ENCODE measurements around the gene SULT2B1.

The SULT2B1 gene

GRCh38 chr19:48611872-48612271 is 59.9 kb downstream of the SULT2B1 start:
- no peak overlapping the region for H3K4me3 ChIP-seq (ENCODE audit: low read depth, low read length)
- peaks cover 23% of the 10 kb centered on the region for H3K36me3 ChIP-seq (replicated peaks)
- TF ChIP-seq CTCF (IDR thresholded peaks at IDR 0.05; ENCODE audit: low read depth, low read length, missing control alignments) = no peak
- no peaks in the 10 kb centered on the region for H3K27me3 ChIP-seq (replicated peaks)
- no peak for DNase-seq
- in situ Hi-C loops (cut with HindIII; ENCODE audit: low pct_ligation_motif_present, low sequenced_read_pairs) = no loop called here
- H3K27ac ChIP-seq = no peak overlapping the region

- no peak for DNase-seq
- H3K27me3 ChIP-seq (replicated peaks) = no peaks in the 10 kb centered on the region
- no peak overlapping the region for H3K4me3 ChIP-seq (ENCODE audit: low read depth, low read length)
- TF ChIP-seq CTCF (IDR thresholded peaks at IDR 0.05; ENCODE audit: low read depth, low read length, missing control alignments) = no peak
- peaks cover 32% of the 10 kb centered on the region for H3K36me3 ChIP-seq (replicated peaks)
- in situ Hi-C loops (cut with HindIII; ENCODE audit: low pct_ligation_motif_present, low sequenced_read_pairs) = no loop called here
- no peak overlapping the region for H3K27ac ChIP-seq
These were observed 61.3 kb downstream of the SULT2B1 start for GRCh38 chr19:48613024-48613851.

GRCh38 chr19:48613852-48614435 is 62.0 kb downstream of the SULT2B1 start:
- no peak overlapping the region for H3K27ac ChIP-seq
- TF ChIP-seq CTCF (IDR thresholded peaks at IDR 0.05; ENCODE audit: low read depth, low read length, missing control alignments) = no peak
- in situ Hi-C loops (cut with HindIII; ENCODE audit: low pct_ligation_motif_present, low sequenced_read_pairs) = no loop called here
- peaks cover 32% of the 10 kb centered on the region for H3K36me3 ChIP-seq (replicated peaks)
- H3K4me3 ChIP-seq (ENCODE audit: low read depth, low read length) = no peak overlapping the region
- H3K27me3 ChIP-seq (replicated peaks) = no peaks in the 10 kb centered on the region
- no peak for DNase-seq

- Histone ChIP-seq H3K4me3 (ENCODE audit: low read depth, low read length) (no peak within 1 kb of the TSS), H3K27me3 (replicated peaks) (no peaks in the 10 kb centered on the region), H3K27ac (no peak within 1 kb of the TSS), H3K36me3 (replicated peaks) (peaks cover 32% of the 10 kb centered on the region)
- no peak for TF ChIP-seq CTCF (IDR thresholded peaks at IDR 0.05; ENCODE audit: low read depth, low read length, missing control alignments)
- no peak for DNase-seq
- in situ Hi-C loops (cut with HindIII; ENCODE audit: low pct_ligation_motif_present, low sequenced_read_pairs) = no loop called here
These were observed 62.7 kb downstream of the SULT2B1 start, which contains the start of gene FAM83E for GRCh38 chr19:48614436-48615230. Gene FAM83E (minus strand): TSS chr19:48615076. CDS start chr19:48613372, 1,704 bp downstream.

GRCh38 chr19:48615231-48616040 is 63.5 kb downstream of the SULT2B1 start:
- no peak overlapping the region for H3K27ac ChIP-seq
- in situ Hi-C loops (cut with HindIII; ENCODE audit: low pct_ligation_motif_present, low sequenced_read_pairs) = no loop called here
- no peak overlapping the region for H3K4me3 ChIP-seq (ENCODE audit: low read depth, low read length)
- TF ChIP-seq CTCF (IDR thresholded peaks at IDR 0.05; ENCODE audit: low read depth, low read length, missing control alignments) = no peak
- no peak for DNase-seq
- peaks cover 32% of the 10 kb centered on the region for H3K36me3 ChIP-seq (replicated peaks)
- no peaks in the 10 kb centered on the region for H3K27me3 ChIP-seq (replicated peaks)
